Measurements from ENCODE around the gene CEMIP. TPM values are rescaled to one million over a fixed set of nuclear protein-coding genes. Genes with fewer than 3 reads are reported as not detected.

Gene CEMIP
- total RNA-seq, 1 experiment from 2014 or later, result 3.5 TPM

- Histone ChIP-seq H3K27ac (ENCODE audit: low read depth, low read length) (no peak overlapping the region), H3K9me3 (ENCODE audit: control insufficient read depth in 1 of 2, insufficient read depth in 1 of 2, low read depth in 1 of 2, low read length in 2 of 2) (no peaks in the 10 kb centered on the region), H4K20me1 (ENCODE audit: insufficient read depth) (no peaks in the 10 kb centered on the region), H3K9me2 (ENCODE audit: insufficient read depth) (no peaks in the 10 kb centered on the region), H3K36me3 (ENCODE audit: control insufficient read depth in 1 of 2, insufficient read depth in 2 of 2, low read length in 2 of 2) (peaks cover 5 to 7% of the 10 kb centered on the region in 2 experiments; a peak in 2 of 4 replicates), H3K9ac (ENCODE audit: low read length) (no peak overlapping the region), H3K27me3 (ENCODE audit: insufficient read depth, low read length) (no peaks in the 10 kb centered on the region), H3K4me1 (ENCODE audit: control insufficient read depth in 1 of 2, insufficient read depth in 2 of 2, low read length in 2 of 2) (peaks cover 3 to 4% of the 10 kb centered on the region in 2 experiments; a peak in 3 of 4 replicates), H3K79me2 (ENCODE audit: insufficient read depth, low read length) (no peaks in the 10 kb centered on the region), H3K4me3 (replicated peaks in 1 of 2; ENCODE audit: low read depth in 1 of 2, low read length in 2 of 2) (no peak overlapping the region), H3K4me2 (ENCODE audit: low read length) (no peak overlapping the region), H2AFZ (ENCODE audit: low read depth, low read length, poor library complexity, severe bottlenecking) (no peak overlapping the region)
- ATAC-seq (no peak), DNase-seq (ENCODE audit: low read depth, low spot score) (no peak)
- intact Hi-C loops (cut with micrococcal nuclease), result no loop called here
- ChIA-PET POLR2A (no interaction called here), RAD21 (ENCODE audit: low non-redundant PET in 1 of 2, low total read pairs in 2 of 2, uncharacterized antibody in 2 of 2, unreplicated experiment in 2 of 2) (no interaction called here), CTCF (no interaction called here)
- BruUV-seq (replicated peaks), result no TSS peak
- TF ChIP-seq SRF (IDR thresholded peaks at IDR 0.05; ENCODE audit: low read depth), result no peak
- TF ChIP-seq JUND (IDR thresholded peaks at IDR 0.05), result no peak
- TF ChIP-seq ELF1 (IDR thresholded peaks at IDR 0.05; ENCODE audit: borderline replicate concordance, low read depth), result no peak
- no peak for TF ChIP-seq EZH2phosphoT487 (IDR thresholded peaks at IDR 0.05; ENCODE audit: borderline replicate concordance)
- no peak for TF ChIP-seq YY1 (IDR thresholded peaks at IDR 0.05; ENCODE audit: extremely low read depth, insufficient replicate concordance, low read depth, low read length)
- TF ChIP-seq ATF3 (IDR thresholded peaks at IDR 0.05), result no peak
- TF ChIP-seq CTCF (IDR thresholded peaks at IDR 0.05 in 2 of 3, conservative IDR thresholded peaks at IDR 0.05 in 1 of 3; ENCODE audit: borderline replicate concordance in 1 of 3, insufficient read depth in 1 of 3, low read depth in 2 of 3, low read length in 2 of 3), result no peak
- TF ChIP-seq RAD21 (IDR thresholded peaks at IDR 0.05; ENCODE audit: low read depth), result no peak
- no peak for TF ChIP-seq ZBTB33 (IDR thresholded peaks at IDR 0.05; ENCODE audit: extremely low read depth, insufficient replicate concordance, low read length)
- TF ChIP-seq EGR1 (IDR thresholded peaks at IDR 0.05; ENCODE audit: low read depth), result no peak
- TF ChIP-seq SP1 (IDR thresholded peaks at IDR 0.05; ENCODE audit: low read depth), result no peak
- TF ChIP-seq CBX3 (IDR thresholded peaks at IDR 0.05; ENCODE audit: low read depth), result no peak
- TF ChIP-seq SIN3A (IDR thresholded peaks at IDR 0.05; ENCODE audit: low read depth), result no peak
- no peak for TF ChIP-seq ZNF274 (IDR thresholded peaks at IDR 0.05; ENCODE audit: low read depth, low read length)
- TF ChIP-seq EZH2 (IDR thresholded peaks at IDR 0.05), result no peak
Measured at GRCh38 chr15:80948651-80949292, 169.6 kb downstream of the CEMIP start.

Data from HCT116 (cell line).